ENCODE measurements around the gene RHOT2.
A peak's percentile ranks its signal among the peaks of the same experiment; 100 is the strongest.
"Not testable (repeated sequence)": the region's sequence is repeated elsewhere in the genome, so short reads cannot be mapped to it uniquely, and the experiment has no call there.

The RHOT2 gene

DNA sequence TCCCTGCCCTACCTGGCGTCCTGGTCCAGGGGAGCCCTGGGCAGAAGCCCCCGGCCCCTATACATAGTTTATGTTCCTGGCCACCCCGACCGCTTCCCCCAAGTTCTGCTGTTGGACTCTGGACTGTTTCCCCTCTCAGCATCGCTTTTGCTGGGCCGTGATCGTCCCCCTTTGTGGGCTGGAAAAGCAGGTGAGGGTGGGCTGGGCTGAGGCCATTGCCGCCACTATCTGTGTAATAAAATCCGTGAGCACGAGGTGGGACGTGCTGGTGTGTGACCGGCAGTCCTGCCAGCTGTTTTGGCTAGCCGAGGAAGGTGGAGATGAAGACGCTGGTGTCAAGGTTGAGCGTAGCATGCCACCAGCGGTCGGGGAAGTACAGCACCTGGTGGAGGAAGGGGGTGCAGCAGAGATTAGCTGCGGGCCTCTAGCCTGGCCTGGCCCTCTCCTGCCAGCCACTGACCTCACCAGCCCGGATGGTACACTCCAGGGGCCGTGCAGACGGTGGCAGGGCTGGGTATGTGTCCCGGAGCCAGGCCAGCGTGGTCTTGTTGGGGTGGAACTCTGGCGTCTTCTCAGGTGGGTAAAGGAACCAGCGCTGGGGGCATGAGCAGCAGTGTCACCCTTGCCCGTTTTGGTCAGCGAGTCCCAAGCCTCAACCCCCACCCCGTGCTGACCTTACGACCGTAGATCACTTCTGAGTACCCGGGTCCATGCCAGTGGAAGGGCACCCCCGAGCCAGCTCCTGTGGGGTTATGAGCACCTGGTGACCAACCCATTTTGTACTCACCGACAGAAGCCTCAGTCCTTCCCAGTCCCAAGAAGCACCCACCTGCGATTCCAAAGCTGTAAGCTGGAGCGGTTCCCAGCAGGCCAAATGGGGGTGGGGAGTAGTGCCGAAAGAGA lies 14.8 kb downstream of the RHOT2 start:
- DNase-seq, result no peak

DNA sequence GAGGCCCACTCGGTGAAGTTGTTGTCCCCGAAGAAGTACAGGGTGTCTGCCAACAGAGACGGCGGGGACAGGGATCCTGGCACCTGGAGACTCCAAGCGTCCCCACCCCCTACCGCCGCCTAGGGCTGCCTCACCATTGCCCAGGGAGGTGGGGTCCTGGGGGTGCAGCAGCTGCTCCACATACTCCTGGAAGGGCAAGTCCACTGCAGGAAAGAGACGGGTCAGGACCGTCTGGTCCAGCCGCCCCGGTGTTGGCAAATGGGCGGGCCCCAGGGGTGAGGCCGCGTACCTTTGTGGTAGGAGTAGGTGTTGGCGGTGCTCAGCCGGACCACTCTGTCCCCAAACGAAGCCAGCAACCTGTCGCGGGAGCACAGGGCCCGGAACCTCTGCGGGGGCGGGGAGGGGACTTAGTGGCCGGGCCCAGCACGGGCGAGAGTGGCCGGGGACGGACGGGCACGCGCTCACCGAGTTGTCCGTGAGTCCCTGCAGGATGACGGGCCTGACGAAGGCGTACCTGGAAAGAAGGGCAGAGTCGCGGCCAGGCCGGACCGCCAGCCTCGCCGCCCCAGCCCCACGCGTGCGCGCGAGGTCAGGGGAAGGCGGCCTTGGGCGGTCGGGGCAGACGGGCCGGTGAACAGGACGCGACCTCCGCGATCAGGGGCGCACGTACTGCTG lies 15.6 kb downstream of the RHOT2 start:
- DNase-seq, result no peak

DNA sequence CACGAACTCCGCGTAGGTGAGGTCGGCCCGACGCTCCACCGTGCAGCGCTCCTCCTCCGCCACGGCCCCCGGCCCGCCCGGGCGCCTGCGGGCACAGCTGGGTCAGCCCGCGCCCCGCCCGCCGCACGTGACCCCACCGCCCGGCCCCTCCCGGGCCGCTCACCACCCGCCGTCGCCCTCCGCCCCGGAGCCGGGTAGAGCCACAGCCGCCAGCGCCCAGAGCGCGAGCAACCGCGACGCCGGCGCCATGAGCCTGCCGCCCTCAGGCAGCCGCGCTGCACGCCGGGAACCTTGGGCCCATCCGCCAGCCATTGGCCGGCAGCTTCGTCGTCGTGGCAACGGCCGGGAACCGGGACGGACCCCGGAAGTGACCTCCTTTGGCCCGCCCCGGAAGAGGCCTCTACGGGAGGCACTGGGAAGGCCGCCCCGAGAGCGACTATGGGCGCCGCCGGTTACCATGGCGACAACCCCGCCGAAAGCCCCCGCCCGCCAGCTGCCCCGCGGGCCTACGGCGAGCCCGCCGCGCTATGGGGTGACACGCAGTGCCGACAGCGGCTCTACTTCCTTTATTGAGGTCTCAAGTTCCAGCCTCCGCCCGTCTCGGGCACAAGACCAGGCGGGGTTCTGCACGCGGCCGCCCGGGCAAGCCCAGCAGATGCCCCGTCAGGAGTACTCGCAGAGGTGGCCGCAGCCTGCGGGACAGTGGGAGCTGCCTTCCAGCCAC lies 16.3 kb downstream of the RHOT2 start, which contains the start of gene JMJD8:
Gene JMJD8 (minus strand): TSS at position 264 of the 724 bp plus-strand sequence. CDS start 15 bp downstream, at position 249.
- DNase-seq, result peak; percentile 56

DNA sequence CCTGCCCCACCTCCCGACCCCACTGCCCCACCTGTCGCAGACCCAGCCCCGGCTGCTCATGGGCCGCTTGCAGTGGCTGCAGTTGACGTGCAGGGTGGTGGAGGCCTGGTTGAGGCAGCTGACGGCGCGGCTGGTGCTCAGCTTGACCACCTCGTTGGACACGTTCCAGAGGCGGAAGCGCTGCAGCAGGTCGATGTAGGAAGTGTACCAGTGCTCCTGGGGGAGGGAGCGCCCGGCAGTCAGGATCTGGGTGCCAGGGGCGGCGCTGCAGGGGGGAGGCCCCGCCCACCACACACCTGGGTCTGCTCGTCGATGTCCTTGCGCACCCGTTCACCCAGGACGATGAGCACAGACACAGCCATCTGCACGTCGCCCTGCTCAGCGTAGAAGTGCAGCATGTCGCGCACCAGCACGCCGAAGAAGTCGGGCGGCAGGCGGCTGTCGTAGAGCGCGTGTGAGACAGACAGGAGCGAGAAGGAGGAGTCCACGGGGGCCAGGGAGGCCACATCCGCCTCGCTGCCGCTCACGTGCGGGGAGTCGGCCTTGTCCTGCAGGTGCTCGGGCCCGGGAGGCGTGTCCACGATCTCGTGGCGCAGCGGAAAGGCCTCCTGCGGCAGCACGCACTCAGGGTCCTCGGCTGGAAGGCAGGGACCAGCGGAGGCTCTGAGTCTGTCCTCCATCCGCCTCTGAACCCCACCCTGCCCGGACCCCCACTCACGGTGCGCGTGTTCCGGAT lies 17.2 kb downstream of the RHOT2 start:
- no peak for DNase-seq

DNA sequence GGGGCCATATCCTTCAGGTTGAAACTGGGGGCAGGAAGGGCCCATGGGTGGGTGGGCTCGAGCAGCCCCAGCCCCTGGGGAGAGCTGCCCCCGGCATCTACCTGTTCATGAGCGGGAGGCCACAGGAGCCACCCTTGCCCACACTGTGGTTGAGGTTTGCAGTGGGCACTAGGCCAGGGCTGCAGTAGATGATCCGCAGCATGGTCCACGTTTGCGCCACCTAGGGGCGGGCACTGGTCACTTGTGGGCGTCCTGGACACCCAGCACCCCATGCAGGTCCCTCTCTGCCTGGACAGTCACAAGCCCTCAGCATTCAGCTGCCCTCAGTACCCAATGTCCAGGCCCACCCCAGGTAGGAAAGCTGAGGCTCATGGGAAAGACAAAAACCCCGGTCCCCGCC lies 18.0 kb downstream of the RHOT2 start:
- DNase-seq, result no peak

DNA sequence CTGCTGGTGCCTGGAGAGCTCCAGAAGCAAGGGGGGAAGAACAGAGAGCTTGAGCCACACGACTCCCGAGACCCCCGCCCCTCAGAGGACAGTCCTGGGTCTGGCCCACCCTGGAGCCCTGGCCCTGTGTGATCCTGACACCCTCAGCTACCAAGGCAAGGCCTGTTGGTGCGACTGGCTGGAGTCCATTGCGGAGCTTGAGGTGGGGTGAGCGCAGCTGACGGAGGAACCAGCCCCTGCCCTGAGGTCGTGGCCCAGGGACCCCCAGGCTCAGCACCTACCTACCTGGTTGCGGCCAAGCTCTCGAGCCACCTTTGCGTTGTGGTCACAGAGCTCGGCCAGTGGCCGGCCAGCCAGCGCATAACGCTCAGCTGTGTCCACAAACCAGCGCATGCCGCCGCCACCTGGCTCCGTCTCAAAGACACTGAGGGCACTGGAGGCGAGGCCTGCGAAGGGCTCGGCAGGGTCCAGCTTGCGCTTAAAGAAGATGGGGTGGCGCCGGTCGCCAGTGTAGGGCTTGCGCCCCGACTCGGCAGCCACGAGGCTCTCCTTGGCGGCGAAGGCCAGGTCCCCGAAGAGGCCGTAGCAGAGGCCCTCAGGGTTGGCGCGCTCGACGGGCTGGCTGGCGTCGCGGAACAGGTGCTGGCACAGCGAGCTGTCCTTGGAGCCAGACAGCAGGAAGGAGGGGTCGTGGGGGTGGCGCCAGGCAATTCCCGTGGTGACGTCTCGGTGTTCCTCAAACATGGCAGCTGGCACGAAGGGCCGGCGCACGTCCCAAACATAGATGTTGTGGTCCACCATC lies 18.7 kb downstream of the RHOT2 start:
- DNase-seq, result no peak

DNA sequence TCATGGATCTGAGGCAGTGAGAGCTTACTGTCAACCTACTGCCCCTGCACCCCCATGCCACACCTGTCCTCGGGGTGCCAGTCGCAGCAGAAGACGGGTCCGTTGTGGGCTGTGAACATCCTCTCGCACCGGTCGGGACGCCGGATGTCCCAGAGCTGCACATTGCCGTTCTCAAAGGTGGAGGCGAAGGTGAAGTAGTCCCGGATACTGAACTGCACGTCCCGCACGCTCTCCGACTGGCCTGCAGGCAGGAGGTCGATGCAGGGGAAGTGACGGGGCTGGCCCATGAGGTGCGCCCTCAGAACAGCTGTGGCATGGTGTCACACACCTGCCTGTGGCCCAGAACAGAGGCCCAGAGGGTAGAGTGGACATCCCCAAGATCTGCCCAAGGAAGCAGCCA lies 19.6 kb downstream of the RHOT2 start:
- DNase-seq, result no peak

DNA sequence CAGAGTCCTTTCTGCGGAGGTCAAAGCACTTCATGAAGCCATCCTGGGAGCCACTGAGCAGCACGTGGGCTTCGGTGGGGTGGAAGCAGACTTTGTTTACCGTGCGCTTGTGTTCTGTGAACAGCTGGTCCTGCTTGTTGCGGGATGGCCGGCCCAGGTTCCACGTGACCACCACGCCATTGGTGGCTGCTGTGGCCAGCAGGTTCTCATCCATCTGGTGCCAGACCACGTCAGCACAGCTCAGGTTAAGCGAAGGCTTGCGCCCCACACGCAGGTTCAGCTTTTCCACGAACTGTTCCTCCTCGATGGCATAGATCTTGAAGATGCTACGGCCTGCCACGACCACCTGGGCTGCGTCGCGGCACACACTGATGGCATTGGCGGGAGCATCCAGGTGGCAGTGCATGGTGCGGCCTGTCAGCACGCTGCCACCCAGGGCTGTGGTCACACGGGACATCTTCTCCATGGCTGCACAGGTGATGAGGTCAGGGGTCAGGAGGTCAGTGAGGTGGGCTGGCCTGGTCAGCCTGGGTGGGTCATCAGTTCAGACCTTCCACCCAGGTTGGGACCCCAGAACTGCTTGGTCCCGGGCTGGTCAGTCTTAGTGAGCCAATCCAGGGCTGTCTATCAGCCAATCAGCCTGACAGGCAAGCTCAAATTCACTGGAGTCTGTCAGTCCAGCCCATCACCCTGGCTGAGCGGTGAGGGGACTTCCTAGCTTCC lies 21.4 kb downstream of the RHOT2 start:
- DNase-seq, result no peak

DNA sequence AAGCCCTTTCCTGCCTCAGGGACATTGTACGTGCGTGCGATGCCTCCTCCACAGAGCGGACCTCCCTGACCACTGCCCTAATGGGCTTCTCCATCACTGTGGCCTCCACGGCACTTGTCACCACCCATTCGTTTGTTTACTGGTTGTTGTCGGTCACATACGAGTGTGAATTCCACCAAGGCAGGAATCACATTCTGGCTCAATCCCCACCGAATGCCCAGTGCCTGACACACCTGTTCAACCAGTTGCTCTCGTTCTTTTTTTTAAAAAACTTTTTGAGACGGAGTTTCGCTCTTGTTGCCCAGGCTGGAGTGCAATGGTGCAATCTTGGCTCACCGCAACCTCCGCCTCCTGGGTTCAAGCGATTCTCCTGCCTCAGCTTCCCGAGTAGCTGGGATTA lies 23.3 kb downstream of the RHOT2 start:
- DNase-seq, result not testable (repeated sequence)

DNA sequence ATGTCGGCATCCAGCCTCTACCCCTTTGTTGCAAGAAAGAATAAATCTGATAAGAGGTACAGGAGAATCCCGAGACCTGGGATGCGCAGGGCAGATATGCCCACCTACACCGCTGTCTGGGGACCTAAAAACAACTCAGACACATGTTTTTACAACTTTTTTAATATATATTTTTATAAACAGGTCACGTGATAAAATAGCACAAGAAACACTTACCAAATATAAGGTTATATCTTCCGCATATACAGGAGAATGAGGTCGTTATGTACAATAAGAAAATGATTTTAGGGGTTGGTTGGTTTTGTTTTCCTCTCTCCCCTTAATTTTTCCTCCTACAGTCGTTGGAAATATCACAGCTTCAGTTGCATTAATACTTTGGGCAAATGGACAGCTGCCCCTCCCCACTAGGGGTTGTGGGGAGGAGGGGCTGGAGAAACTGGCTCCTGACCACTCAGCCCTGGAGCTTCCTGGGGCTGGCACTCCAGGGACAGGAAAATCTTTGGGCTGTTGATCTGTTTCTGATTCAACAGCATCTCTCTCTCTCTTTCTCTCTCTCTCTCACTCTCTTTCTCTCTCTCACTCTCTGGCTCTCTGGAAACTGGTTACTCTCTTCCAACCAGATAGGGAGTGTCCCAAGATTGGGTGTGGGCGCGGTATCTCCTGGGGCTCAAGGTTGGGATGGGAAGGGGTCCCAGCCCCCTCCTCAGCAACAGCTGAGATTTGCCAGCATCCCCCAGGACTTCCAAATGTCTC lies 24.6 kb downstream of the RHOT2 start:
- DNase-seq, result no peak

DNA sequence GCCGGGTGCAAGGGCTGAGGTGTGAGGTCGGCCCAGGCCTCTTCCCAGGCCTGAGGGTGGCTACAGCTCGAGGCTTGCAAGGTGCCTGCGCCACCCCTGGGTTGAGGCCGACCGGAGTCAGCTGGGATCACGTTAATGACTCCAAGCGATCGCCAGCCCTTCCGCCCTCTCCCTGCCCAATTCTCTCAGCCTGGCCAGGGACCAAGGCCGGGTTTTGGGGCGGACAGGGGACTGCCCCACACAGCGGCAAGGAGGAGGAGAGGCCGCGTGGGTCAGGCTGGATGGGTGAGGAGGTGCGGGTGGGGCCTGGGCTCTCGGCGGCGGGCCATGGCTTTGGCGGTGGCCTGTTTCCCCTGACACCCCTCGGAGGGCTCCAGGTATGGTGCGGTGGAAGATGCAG lies 25.4 kb downstream of the RHOT2 start:
- no peak for DNase-seq

DNA sequence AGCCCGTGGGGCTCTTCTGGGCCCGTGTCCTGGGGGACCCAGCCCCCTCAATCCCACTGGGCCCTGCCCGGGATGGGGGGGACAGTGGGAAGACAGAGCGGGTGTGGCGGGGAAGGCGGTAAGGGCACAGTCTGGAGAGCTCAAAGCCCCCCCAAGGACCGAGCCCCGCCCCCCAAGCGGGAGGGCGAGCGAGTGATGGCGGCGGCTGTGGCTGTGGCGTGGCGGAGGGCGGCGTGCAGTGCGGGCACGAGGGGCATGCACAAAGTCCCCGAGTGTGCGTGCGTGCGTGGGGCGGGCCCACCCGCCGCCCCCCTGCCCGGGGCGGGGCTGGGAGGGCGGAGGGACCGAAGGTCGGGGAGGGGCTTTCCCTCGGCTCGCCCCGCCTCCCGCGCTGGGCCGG lies 25.8 kb downstream of the RHOT2 start:
- no peak for DNase-seq

DNA sequence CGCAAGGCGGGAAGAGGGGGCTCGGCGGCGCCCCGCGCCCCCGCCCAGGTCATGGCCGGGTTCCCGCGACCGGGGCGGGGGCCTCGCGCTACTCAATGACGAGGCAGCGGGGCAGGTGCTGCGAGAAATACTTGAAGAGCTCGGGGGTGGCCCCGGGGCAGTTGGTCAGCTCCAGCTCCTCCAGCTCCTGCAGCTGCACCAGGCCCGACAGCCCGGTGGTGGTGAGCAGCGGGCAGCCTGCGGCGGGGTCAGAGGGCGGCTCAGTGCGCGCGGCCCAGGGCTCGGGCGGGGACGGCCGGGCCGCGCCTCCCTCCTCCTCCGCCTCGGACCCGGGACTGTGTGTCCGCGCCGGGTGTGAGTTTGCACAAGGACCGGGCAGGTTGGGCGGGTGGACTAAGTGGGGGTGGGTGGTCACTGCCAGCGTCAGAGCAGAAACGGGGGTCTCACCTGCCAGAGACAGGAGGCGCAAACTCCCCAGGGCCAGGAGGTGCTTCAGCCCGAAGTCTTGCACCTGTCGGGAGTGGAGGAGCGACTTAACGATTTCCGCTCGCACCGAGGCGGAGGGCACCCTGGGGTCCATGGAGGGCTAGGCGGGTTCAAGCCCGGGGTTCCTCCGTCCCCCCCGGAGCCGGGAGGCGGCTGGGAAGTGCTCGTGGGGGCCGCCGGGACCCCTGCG lies 26.4 kb downstream of the RHOT2 start:
- no peak for DNase-seq

DNA sequence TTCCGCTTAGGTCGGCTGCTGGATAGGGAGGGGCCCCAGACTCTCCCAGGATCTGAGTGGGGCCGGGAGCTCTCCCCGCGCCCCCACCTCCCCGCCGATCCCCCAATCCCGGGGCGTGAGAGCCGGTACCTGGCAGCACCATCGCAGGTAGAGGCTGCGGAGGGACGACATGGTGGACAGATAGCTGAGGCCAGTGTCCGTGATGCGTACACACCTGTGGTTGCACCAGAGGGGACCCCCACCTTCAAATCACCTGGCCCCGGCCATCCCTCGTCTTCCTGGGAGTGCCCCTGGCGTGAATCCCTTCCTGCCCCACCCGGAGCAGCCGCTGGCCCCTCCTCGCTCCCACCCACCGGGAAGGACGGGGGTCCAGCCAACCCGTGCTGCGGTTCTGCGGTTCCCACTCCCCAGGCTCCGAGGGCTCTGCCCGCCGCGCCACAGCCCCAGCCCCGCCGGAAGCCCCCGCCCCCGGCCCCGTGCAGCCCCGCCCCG lies 27.0 kb downstream of the RHOT2 start:
- DNase-seq, result no peak

DNA sequence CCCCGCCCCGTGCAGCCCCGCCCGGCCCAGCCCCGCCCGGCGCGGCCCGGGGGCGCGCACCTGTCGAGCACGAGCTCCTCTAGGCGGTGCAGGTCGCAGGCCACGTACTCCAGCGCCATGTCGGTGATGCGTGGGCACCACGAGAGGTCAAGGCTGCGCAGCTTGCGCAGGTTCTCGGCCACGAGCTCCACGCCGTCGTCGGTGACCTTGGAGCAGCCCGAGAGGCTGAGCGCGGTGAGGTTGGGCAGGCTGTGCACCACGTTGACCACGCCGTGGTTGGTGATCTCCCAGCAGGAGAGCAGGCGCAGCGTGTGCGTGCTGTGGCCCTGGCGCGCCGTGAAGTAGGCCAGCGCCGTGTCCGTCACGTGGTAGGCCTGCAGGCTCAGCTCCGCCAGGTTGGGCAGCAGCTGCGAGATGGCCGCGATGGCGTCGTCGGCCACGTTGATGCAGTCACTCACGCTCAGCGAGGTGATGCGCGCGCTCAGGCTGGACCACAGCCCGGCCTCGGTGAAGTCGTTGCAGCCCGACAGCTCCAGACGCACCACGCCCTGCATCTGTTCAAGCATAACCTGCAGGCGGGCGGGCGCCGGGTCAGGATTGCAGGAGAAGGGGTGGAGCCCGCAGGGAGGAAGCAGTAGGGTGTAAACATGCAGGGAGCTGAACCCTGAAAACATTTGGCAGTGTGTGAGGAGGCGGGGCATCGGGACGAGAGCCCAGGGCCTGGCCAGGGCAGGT lies 27.6 kb downstream of the RHOT2 start:
- no peak for DNase-seq

DNA sequence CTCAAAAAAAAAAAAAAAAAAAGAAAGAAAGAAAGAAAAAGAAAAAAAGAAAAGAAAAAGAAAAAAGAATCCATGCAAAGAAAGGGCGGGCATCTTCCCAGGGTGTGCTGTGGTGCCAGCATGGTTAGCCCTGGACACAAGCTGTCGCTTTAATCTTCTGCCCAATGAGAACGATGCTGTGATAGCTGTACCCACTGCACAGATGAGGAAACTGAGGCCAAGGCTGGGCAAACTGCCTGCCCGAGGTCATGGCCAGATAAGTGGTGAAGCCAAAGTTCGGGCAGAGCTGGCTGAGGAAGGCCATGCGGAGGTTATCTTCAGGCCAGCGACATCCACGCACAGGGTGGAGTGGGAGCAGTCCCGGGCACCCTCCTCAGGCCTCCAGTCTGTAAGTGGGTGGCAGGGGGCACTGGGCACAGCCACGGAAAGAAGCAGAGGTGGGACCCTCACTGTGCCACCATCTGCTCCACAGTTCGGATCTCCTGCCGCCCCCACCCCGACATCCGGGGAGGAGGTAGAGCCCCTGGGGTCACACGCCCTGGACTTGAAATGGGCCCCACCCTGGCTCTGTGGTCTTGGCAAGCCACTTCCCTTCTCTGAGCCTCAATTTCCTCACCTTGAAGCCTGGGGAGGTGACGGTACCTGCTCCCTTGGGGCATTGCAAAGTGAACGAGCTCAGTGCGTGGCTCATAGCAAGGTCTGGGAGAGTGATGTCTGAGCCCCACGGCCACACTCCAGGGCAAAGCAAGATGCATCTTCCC lies 31.2 kb downstream of the RHOT2 start:
- DNase-seq, result no peak

DNA sequence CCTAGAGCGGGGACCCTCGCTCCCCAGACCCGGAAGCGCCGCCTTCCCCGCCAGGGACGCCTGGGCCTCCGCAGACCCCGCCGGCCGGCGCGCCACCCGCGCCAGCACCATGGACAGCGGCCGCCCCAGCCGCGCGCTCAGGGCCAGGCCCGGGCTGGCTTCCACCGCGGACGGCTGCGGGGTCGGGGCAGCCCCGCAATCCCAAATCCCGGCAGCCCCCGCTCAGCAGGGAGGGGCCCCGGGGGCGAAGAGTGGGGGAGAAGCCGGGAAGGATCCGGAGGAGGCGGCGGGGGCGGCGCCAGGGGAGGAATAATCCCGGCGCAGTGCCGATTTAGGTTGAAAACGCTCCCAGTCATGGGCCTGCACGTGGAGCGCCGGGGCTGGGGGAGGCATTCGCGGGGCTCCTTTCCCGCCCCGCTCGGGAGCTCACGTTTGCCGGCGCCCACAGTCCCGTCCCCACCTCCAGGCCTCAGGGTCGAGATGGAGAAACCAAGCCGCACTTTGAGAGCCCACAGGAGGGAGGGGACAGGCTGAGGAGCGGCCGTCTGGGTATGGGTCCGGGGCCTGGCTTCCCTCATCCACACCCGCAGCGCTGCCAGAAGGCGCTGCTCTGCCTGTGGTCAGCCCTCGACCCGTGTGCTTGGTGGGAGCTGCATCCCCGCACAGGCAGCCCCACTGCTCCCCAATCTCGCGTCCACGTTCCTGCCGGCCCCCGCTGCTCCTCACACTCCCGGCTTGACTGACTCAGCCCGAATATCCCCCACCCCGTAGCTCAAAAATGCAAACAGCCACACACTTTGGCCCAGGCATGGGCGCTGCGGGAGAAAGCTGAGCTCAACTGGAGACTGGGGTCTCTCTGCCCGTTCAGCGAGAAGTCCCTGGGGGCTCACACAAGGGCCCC lies 33.0 kb downstream of the RHOT2 start:
- no peak for DNase-seq

Data from NCI-H2227 treated with DMSO at 0.1 percent for 48 hours (cell line).